Transverse colon (tissue), 4 donors: ENCODE measurements around the gene TCF20.

Experiments
- EP300 ChIP-seq: sonication (generic); formaldehyde crosslinking; IDR thresholded peaks from one replicate; pipeline ENCODE4 v1.6.1; 2017; ENCODE audit warnings: antibody characterized with exemption, low read depth
- POLR2A ChIP-seq: fragments of 450-650 bp; IDR thresholded peaks from one replicate; pipeline ENCODE4 v1.6.1; 2016; ENCODE audit warnings: antibody characterized with exemption, mild to moderate bottlenecking, moderate library complexity
- POLR2AphosphoS5 ChIP-seq, 3 donors: sonication (generic); formaldehyde crosslinking; IDR thresholded peaks; one replicate each; pipeline ENCODE4 v1.6.1; 2016; ENCODE audit warnings: antibody characterized with exemption in 3 of 3
- TF ChIP-seq, protein P1 (sequence below), 5 experiments: fragments of 200-600 bp in 3 of 5; fragments of 450-650 bp in 2 of 5; sonication (generic) in 3 of 5; IDR thresholded peaks; 1 replicate in 2 of 5; 2 replicates in 3 of 5; pipeline ENCODE4 v1.5.1; 2016 to 2017; ENCODE audit warnings: antibody characterized with exemption in 5 of 5, inconsistent platforms in 3 of 5, mild to moderate bottlenecking in 2 of 5, moderate library complexity in 1 of 5

DNA sequence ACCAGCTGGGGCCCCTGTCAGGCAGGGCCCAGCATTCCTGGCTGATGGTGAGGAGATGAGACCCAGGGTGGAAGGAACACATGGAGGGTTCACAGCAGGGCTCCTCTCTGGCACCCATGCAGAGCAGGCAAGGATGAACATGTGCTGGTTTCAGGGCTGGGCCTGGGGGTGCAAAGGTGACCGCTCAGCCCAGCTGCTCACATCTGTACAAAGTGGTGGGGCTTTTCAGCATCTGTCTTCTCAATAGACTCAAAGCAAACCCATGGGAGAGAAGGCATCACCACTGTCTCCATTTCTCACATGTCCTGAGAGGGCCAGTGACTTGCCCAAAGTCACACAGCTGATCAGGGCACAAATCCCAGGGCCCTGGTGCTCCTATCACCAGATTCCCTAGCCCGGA lies 27.3 kb upstream of the TCF20 start:
- TF ChIP-seq, protein P1, sequence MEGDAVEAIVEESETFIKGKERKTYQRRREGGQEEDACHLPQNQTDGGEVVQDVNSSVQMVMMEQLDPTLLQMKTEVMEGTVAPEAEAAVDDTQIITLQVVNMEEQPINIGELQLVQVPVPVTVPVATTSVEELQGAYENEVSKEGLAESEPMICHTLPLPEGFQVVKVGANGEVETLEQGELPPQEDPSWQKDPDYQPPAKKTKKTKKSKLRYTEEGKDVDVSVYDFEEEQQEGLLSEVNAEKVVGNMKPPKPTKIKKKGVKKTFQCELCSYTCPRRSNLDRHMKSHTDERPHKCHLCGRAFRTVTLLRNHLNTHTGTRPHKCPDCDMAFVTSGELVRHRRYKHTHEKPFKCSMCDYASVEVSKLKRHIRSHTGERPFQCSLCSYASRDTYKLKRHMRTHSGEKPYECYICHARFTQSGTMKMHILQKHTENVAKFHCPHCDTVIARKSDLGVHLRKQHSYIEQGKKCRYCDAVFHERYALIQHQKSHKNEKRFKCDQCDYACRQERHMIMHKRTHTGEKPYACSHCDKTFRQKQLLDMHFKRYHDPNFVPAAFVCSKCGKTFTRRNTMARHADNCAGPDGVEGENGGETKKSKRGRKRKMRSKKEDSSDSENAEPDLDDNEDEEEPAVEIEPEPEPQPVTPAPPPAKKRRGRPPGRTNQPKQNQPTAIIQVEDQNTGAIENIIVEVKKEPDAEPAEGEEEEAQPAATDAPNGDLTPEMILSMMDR (IDR thresholded peaks at IDR 0.05): no peak
- no peak for TF ChIP-seq EP300
- TF ChIP-seq POLR2A: no peak
- no peak for TF ChIP-seq POLR2AphosphoS5 (IDR thresholded peaks at IDR 0.05)
